Ovary (tissue), 3 donors: ENCODE measurements around the gene TNPO1.

ENCODE experiments used
- EP300 ChIP-seq: sonication (generic); formaldehyde crosslinking; IDR thresholded peaks from one replicate; pipeline ENCODE4 v1.6.1; 2017; ENCODE audit warnings: antibody characterized with exemption
- POLR2A ChIP-seq: fragments of 450-650 bp; IDR thresholded peaks from one replicate; pipeline ENCODE4 v1.6.1; 2017; ENCODE audit warnings: antibody characterized with exemption, mild to moderate bottlenecking, moderate library complexity
- TF ChIP-seq, protein P1 (sequence below), 3 donors: fragments of 450-650 bp in 2 of 3; fragments of 200-600 bp in 1 of 3; IDR thresholded peaks; one replicate each; pipeline versions ENCODE4 v1.5.1 to v1.8.0; 2016 to 2022; ENCODE audit warnings: antibody characterized with exemption in 3 of 3, mild to moderate bottlenecking in 1 of 3
- donor health status: DM: no; HTN: no; CAD: no.

DNA sequence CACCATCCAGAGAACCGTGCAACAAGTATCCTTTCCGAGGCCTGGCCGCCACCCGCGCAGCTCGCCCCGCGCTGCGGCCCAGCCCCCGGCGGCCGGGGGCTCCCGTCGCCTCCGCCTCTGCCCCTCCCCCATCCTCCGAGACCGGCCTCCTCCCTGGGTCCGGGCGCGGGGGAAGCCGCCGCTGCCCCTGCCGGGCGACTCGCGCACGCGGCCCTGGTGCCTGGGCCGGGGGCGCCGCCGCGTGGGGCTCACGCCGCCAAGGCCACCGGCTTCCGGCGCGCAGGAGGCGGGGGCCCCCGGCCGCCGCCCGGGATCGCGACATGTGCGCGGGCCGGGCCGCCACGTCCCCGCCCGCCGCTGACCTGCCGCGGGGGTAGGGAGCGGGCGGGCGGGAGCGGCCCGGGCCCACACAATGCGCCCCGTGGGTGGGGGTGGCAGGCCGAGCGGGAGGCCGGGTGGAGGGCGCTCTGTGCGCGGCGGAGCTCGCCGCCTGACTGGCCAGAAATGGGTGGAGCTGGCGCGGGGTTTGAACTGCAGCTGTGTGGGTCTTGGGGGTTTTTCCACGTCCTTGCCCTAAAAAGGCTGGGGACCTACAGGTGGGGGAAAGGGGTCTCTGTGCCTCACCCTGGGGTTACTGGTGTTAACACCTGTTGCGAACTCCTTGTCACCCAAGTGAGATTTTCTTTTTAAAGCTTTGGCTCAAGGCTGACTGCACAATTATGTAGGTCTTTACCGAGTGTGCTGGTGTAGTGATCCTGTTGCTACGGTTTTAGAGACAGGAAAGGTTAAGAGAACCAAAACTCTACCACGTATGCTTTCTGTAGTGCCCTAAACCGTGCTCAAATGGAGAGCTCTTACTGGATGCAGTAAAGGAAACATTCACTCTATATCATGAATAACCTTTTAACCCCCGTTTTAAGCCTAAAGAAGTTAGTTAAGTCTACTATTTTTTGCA is 32.3 kb downstream of the TNPO1 start:
- TF ChIP-seq, protein P1, sequence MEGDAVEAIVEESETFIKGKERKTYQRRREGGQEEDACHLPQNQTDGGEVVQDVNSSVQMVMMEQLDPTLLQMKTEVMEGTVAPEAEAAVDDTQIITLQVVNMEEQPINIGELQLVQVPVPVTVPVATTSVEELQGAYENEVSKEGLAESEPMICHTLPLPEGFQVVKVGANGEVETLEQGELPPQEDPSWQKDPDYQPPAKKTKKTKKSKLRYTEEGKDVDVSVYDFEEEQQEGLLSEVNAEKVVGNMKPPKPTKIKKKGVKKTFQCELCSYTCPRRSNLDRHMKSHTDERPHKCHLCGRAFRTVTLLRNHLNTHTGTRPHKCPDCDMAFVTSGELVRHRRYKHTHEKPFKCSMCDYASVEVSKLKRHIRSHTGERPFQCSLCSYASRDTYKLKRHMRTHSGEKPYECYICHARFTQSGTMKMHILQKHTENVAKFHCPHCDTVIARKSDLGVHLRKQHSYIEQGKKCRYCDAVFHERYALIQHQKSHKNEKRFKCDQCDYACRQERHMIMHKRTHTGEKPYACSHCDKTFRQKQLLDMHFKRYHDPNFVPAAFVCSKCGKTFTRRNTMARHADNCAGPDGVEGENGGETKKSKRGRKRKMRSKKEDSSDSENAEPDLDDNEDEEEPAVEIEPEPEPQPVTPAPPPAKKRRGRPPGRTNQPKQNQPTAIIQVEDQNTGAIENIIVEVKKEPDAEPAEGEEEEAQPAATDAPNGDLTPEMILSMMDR (IDR thresholded peaks at IDR 0.05): no peak
- TF ChIP-seq EP300 (no peak), POLR2A (no peak)
